Tibial nerve (tissue), 4 donors: ENCODE data around the gene AP2A2. TPM values are rescaled to one million over a fixed set of nuclear protein-coding genes. Genes with fewer than 3 reads are reported as not detected.

Experiments
- DNase-seq, 2 donors: peaks; one replicate each; pipeline ENCODE4 v3.0.0-alpha.2; 2019; ENCODE audit warnings: low spot score in 2 of 2
- H3K27ac ChIP-seq, 4 donors: fragments of 200-600 bp; sonication (generic) in 3 of 4; one replicate each; pipeline ENCODE4 v1.5.1; 2017 to 2019; ENCODE audit warnings: mild to moderate bottlenecking in 1 of 4
- H3K27me3 ChIP-seq, 2 donors: fragments of 200-600 bp; sonication (generic) in 1 of 2; one replicate each; pipeline versions ENCODE4 v1.5.1 to v1.6.0; 2017 to 2019
- H3K36me3 ChIP-seq, 3 donors: fragments of 200-600 bp; sonication (generic); one replicate each; pipeline ENCODE4 v1.5.1; 2018 to 2019
- H3K4me1 ChIP-seq, 4 donors: fragments of 200-600 bp; sonication (generic) in 3 of 4; one replicate each; pipeline ENCODE4 v1.5.1; 2017 to 2019
- H3K4me3 ChIP-seq, 4 donors: fragments of 200-600 bp; sonication (generic) in 3 of 4; one replicate each; pipeline ENCODE4 v1.5.1; 2017 to 2019; ENCODE audit warnings: mild to moderate bottlenecking in 1 of 4, moderate library complexity in 1 of 4
- H3K9me3 ChIP-seq, 4 donors: fragments of 200-600 bp; sonication (generic) in 3 of 4; one replicate each; pipeline ENCODE4 v1.5.1; 2017 to 2019
- EP300 ChIP-seq, 2 donors: sonication (generic); formaldehyde crosslinking; IDR thresholded peaks; one replicate each; pipeline ENCODE4 v1.6.1; 2017; ENCODE audit warnings: antibody characterized with exemption in 2 of 2, mild to moderate bottlenecking in 1 of 2
- POLR2A ChIP-seq, 2 donors: fragments of 450-650 bp; IDR thresholded peaks; one replicate each; pipeline ENCODE4 v1.6.1; 2017; ENCODE audit warnings: antibody characterized with exemption in 2 of 2, mild to moderate bottlenecking in 2 of 2, moderate library complexity in 2 of 2
- WGBS, 2 donors: methylation state at CpG; one replicate each; pipeline ENCODE4 v1.1.5; 2018; 5-methylcytosine and 5-hydroxymethylcytosine counted together
- total RNA-seq, 4 donors: library from RNA; depleted of rRNA; stranded (reverse); fragments of >200 nt; gene quantifications; one replicate each; pipeline ENCODE4 v1.1.0, GENCODE V29; 2016
- TF ChIP-seq, protein P1 (sequence below), 5 experiments: fragments of 200-600 bp in 3 of 5; fragments of 450-650 bp in 2 of 5; sonication (generic) in 3 of 5; IDR thresholded peaks; one replicate each; pipeline ENCODE4 v1.5.1; 2016 to 2019; ENCODE audit warnings: antibody characterized with exemption in 5 of 5, mild to moderate bottlenecking in 3 of 5, moderate library complexity in 2 of 5

Gene AP2A2
- total RNA-seq, 4 donors from 2014 or later: 70.8 to 136 (median 90.3) TPM

GRCh38 chr11:987671-988070 is 62.0 kb downstream of the AP2A2 start:
- H3K36me3 ChIP-seq: peaks cover 2 to 98% (median 33%) of the 10 kb centered on the region in 3 donors

DNA sequence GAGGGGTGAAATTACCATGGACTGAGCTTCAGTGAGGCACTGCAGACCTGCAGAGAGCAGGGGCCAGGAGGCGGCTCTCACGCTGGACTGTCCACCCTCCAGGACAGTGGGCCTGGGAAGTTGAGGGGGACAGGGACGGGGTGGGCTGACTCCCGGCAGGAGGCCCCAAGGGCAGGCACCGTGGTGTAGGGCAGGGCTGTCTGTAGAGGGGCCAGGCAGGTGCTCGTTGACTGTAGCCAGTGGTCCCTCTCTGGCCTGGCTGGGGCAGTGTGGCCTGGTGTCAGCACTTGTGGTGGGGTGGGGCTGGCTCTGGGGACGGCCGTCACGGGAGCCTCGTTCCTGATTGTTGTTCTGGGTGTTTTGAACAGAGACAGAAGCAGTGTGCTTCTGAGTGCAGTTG is 64.4 kb downstream of the AP2A2 start:
- WGBS, 2 donors: 73 to 79% methylated on average over 5 to 10 of the region's 10 CpGs
- H3K4me3 ChIP-seq: no peak overlapping the region
- no peak for DNase-seq

More at GRCh38 chr11:987671-988070, 62.0 kb downstream of the AP2A2 start:
- H3K4me3 ChIP-seq: no peak overlapping the region
- H3K27ac ChIP-seq: no peak overlapping the region
- no peaks in the 10 kb centered on the region for H3K9me3 ChIP-seq
- peaks cover 0 to 10% (median 0%) of the 10 kb centered on the region in 4 donors for H3K4me1 ChIP-seq
- DNase-seq: no peak
- no peak for TF ChIP-seq POLR2A (IDR thresholded peaks at IDR 0.05)
- TF ChIP-seq EP300 (IDR thresholded peaks at IDR 0.05): no peak
- TF ChIP-seq, protein P1, sequence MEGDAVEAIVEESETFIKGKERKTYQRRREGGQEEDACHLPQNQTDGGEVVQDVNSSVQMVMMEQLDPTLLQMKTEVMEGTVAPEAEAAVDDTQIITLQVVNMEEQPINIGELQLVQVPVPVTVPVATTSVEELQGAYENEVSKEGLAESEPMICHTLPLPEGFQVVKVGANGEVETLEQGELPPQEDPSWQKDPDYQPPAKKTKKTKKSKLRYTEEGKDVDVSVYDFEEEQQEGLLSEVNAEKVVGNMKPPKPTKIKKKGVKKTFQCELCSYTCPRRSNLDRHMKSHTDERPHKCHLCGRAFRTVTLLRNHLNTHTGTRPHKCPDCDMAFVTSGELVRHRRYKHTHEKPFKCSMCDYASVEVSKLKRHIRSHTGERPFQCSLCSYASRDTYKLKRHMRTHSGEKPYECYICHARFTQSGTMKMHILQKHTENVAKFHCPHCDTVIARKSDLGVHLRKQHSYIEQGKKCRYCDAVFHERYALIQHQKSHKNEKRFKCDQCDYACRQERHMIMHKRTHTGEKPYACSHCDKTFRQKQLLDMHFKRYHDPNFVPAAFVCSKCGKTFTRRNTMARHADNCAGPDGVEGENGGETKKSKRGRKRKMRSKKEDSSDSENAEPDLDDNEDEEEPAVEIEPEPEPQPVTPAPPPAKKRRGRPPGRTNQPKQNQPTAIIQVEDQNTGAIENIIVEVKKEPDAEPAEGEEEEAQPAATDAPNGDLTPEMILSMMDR (IDR thresholded peaks at IDR 0.05): no peak
- H3K27me3 ChIP-seq: no peaks in the 10 kb centered on the region
- WGBS, 2 donors: 94% methylated on average over 15 of the region's 15 CpGs

DNA sequence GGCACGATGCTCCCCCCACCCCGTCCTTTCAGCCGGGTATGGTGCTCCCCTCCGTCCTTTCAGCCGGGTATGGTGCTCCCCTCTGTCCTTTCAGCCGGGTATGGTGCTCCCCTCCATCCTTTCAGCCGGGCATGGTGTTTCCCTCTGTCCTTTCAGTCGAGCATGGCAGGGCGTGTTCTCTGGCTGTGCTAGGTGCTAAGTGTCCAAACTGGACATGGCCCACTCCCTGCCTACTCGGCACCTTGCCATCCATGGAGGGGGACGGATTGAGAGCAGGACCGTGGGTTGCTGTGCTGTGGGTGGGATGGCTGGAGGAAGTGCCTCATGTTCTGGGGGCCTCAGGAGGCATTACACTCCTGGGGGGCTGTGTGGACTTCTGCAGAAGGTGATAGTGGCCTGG is 65.4 kb downstream of the AP2A2 start:
- Histone ChIP-seq H3K4me3 (no peak overlapping the region), H3K9me3 (no peaks in the 10 kb centered on the region), H3K27me3 (no peaks in the 10 kb centered on the region), H3K36me3 (peaks cover 13 to 96% (median 39%) of the 10 kb centered on the region in 3 donors), H3K4me1 (peaks cover 0 to 15% (median 0%) of the 10 kb centered on the region in 4 donors), H3K27ac (no peak overlapping the region)
- no peak for DNase-seq
- 80 to 82% methylated on average over 12 of the region's 12 CpGs for WGBS, 2 donors
- TF ChIP-seq EP300 (IDR thresholded peaks at IDR 0.05): no peak
- no peak for TF ChIP-seq POLR2A (IDR thresholded peaks at IDR 0.05)
- TF ChIP-seq, protein P1 (IDR thresholded peaks at IDR 0.05): no peak

More for the DNA sequence above, 64.4 kb downstream of the AP2A2 start:
- Histone ChIP-seq H3K27ac (no peak overlapping the region), H3K9me3 (no peaks in the 10 kb centered on the region), H3K4me1 (peaks cover 0 to 10% (median 0%) of the 10 kb centered on the region in 4 donors), H3K27me3 (no peaks in the 10 kb centered on the region), H3K36me3 (peaks cover 13 to 100% (median 42%) of the 10 kb centered on the region in 3 donors)
- no peak for TF ChIP-seq POLR2A (IDR thresholded peaks at IDR 0.05)

DNA sequence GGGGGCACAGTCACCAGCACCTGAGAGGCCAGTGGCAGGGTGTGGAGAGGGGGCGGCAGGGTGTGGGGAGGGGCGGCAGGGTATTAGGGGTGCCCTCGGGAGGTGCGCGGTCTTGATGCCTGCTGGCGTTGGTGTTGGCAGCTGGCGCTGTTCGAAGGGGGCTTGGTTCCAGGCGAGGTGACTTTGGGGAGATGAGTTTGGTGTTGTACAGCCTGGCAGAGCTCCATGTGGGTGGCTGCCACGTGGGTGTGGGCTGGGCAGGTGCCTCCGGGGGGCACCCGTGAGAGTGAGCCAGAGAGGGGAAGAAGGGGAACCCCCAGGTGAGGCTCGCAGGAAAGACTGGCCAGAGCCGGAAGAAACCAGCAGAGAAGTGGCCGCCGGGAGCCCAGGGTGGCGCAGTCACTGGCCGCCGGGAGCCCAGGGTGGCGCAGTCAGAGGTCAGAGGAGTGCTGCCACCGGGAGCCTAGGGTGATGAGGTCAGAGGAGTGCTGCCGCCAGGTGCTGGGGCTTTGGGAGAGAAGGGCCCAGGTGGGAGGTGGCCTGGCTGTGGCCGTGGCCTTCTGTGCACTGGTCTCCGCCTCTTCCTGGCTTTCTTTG is 66.1 kb downstream of the AP2A2 start:
- no peak for DNase-seq
- Histone ChIP-seq H3K36me3 (peaks cover 13 to 96% (median 35%) of the 10 kb centered on the region in 3 donors), H3K27me3 (no peaks in the 10 kb centered on the region), H3K27ac (no peak overlapping the region), H3K4me1 (peaks cover 0 to 17% (median 0%) of the 10 kb centered on the region in 4 donors), H3K4me3 (no peak overlapping the region), H3K9me3 (no peaks in the 10 kb centered on the region)
- 83 to 86% methylated on average over 24 of the region's 24 CpGs for WGBS, 2 donors
- no peak for TF ChIP-seq EP300 (IDR thresholded peaks at IDR 0.05)

DNA sequence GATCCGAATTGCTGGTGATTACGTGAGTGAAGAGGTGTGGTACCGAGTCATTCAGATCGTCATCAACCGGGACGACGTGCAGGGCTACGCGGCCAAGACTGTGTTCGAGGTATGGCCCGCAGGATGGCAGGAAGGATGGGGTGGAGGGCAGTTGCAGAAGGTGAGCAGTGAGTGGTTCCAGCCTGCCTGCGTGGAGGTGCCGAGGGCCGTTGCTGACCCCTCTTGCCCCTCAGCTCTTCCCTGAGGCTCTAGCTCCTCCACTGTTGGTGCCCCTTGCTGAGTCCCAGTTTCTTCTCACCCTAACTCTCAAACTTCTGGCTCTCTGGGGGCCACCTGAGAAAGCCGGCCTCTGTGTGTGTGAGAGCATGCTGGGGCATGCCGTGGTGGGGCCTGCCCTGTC is 66.9 kb downstream of the AP2A2 start:
- Histone ChIP-seq H3K4me3 (no peak overlapping the region), H3K27ac (no peak overlapping the region), H3K4me1 (peaks cover 0 to 17% (median 0%) of the 10 kb centered on the region in 4 donors), H3K27me3 (no peaks in the 10 kb centered on the region), H3K9me3 (no peaks in the 10 kb centered on the region), H3K36me3 (peaks cover 13 to 95% (median 35%) of the 10 kb centered on the region in 3 donors)
- DNase-seq: no peak
- WGBS, 2 donors: 89 to 90% methylated on average over 16 of the region's 16 CpGs
- TF ChIP-seq POLR2A (IDR thresholded peaks at IDR 0.05): no peak
- TF ChIP-seq, protein P1 (IDR thresholded peaks at IDR 0.05): no peak
- no peak for TF ChIP-seq EP300 (IDR thresholded peaks at IDR 0.05)

GRCh38 chr11:993632-994167 is 68.0 kb downstream of the AP2A2 start:
- DNase-seq: no peak
- H3K36me3 ChIP-seq: peaks cover 12 to 94% (median 34%) of the 10 kb centered on the region in 3 donors
- H3K4me1 ChIP-seq: peaks cover 0 to 17% (median 0%) of the 10 kb centered on the region in 4 donors
- H3K27ac ChIP-seq: no peak overlapping the region
- no peaks in the 10 kb centered on the region for H3K27me3 ChIP-seq
- no peaks in the 10 kb centered on the region for H3K9me3 ChIP-seq
- 90 to 95% methylated on average over 35 of the region's 35 CpGs for WGBS, 2 donors
- H3K4me3 ChIP-seq: no peak overlapping the region
- TF ChIP-seq, protein P1 (IDR thresholded peaks at IDR 0.05): no peak
